NCI-H1417 treated with DMSO at 0.1 percent for 48 hours (cell line): ENCODE results near the gene ACP3.
"Not testable (repeated sequence)": the region's sequence is repeated elsewhere in the genome, so short reads cannot be mapped to it uniquely, and the experiment has no call there.

Experiments
- DNase-seq: peaks from one replicate; lab custom pipeline; 2025; lab: John Stamatoyannopoulos, UW

ACP3 gene, protein sequence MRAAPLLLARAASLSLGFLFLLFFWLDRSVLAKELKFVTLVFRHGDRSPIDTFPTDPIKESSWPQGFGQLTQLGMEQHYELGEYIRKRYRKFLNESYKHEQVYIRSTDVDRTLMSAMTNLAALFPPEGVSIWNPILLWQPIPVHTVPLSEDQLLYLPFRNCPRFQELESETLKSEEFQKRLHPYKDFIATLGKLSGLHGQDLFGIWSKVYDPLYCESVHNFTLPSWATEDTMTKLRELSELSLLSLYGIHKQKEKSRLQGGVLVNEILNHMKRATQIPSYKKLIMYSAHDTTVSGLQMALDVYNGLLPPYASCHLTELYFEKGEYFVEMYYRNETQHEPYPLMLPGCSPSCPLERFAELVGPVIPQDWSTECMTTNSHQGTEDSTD

GRCh38 chr3:132317229-132317948 is at the start of gene ACP3:
ACP3 (plus strand) TSS chr3:132317407; CDS start chr3:132317457, 50 bp downstream.
- DNase-seq = no peak

DNA sequence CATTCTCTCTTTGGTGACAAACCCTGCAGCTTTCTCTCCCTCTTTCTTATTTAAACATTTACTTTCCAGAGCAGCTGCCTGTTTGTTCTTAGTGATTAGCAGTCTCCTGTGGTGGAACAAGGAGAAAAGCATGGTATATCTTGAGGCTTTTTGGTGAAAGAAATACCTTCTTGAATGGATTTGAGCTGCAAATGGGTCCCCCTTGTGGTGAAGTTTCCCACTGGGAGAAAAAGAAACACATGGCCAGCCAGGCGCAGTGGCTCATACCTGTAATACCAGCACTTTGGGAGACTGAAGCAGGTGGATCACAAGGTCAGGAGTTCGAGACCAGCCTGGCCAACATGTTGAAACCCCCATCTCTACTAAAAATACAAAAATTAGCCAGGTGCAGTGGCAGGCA is 48.3 kb upstream of the ACP3 start:
- DNase-seq = no peak

DNA sequence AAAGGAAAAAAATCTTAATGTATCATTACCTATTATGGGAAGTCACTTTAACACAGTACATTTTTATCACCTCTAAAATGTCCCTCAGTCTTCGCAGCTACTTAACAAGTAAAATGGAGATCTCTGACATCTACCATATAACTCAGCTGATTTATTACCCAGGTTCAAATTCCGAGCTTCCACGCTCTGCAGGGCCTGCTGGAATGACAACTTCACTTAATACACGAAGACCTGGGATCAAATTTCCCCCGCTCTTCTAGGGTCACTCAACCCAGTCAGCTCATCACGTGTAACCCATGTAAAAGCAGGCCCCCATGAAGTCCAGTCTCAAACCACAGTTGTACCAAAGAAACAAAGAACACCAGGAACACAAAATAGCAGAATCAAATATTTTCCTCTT is 44.2 kb upstream of the ACP3 start:
- DNase-seq = no peak

DNA sequence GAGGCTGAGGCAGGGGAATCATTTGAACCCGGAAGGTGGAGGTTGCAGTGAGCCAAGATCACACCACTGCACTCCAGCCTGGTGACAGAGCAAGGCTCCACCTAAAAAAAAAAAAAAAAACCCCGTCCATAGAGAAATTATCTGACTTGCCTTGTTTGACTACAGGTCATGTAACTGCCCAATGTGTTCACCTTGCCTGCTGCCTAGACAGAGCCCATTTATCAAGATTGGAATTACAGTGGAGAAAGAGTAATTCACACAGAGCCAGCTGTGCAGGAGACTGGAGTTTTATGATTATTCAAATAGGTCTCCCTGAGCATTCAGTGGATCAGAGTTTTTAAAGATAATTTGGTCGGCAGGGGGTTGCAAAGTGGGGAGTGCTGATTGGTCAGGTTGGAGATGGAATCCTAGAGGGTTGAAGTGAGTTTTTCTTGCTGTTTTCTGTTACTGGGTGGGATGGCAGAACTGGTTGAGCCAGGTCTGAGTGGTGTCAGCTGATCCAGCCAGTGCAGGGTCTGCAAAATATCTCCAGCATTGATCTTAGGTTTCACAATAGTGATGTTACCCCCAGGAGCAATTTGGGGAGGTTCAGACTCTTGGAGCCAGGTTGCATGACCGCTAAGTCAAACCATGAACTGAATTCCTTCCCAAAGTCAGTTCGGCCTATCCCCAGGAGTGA is 40.8 kb upstream of the ACP3 start:
- no peak for DNase-seq

DNA sequence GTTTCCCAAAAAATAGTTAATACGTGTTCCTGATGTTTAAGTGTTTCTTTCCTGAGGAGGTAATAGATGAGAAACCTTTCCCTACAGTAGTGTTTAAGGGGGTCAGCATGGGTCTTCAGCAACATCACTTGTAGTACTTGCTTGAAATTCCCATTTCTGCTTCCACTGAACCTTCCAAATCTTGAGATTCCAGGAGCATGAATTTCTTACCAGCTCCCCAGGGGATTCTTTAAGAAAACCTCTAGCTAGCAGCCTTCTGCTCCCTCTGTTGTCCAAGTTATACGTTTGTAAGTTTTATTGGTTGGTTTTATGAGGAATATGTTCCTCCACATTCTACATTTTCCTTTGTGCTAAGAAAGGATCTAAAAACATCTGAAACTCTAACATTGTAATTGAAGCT is 38.2 kb upstream of the ACP3 start:
- no peak for DNase-seq

GRCh38 chr3:132283440-132283839 is 33.8 kb upstream of the ACP3 start:
- DNase-seq = no peak

- no peak for DNase-seq
These were observed 33.2 kb upstream of the ACP3 start for GRCh38 chr3:132283916-132284405.

DNA sequence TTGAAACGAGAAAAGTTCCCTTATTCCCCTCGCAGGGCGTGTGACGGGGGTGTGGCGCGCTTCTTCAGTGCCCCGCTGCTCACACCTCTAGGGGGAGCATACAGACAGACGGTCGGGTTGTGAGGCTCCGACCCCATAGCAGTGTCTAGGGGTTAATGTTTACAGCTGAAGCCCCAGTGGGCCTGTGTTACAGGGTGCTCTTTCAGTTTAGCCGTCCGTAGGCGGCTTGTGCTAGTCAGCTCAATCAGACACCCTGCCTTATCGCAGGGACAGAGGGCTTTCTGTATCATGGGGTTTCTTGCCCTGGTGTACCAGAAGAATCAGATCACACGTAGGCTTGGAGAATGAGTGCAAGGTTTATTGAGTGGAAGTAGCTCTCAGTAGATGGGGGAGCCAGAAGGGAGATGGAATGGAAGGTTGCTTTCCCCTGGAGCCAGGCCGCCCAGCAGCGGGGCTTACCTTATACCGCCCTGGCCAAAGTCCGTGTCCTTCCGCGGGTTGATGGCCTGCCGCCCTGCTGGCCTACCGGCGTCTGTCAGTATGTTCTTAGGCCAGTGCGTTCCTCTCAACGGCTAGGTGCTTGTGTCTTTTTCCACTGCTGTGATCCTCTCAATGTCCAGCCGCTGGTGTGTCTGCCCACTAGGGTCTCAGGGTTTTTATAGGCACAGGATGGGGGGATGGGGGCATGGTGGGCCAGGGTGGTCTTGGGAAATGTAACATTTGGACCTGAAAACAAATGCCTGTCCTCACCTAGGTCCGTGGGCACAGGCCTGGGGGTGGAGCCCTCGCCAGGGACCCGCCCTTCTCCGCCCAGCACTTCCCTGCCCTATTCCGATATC is 32.2 kb upstream of the ACP3 start:
- DNase-seq = no peak

DNA sequence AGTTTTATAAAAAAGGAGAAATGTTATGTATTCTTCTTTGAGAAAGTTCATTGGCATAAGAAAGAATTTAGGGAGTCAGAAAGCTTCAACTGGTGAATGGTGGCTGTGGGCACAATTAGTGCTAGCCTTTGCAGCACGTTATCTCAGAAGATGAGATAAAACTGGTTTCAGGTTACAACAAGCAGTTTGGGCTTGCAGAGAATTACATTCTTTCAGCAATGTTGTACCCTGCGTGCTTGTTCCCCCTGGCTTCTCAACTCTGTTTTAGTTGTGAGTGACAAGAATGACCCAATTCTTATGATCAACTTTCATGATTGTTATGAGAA is 31.6 kb upstream of the ACP3 start:
- no peak for DNase-seq

DNA sequence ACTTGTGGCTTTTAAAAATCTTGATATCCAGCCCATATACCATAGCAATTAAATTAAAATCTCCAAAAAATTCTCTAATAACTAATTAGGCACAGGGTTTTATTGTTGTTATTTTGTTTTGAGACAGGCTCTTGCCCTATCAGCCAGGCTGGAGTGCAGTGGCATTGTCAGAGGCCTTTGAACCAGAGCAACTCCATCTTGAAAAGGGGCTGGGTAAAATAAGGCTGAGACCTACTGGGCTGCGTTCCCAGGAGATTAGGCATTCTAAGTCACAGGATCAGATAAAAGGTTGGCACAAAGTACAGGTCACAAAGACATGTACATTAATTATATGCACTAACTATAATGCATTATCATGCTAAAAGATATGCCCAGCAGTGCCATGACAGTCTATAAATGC is 31.2 kb upstream of the ACP3 start:
- no peak for DNase-seq

GRCh38 chr3:132288357-132288756 is 28.9 kb upstream of the ACP3 start:
- no peak for DNase-seq

- DNase-seq = no peak
These were observed 27.9 kb upstream of the ACP3 start for GRCh38 chr3:132289316-132289715.

DNA sequence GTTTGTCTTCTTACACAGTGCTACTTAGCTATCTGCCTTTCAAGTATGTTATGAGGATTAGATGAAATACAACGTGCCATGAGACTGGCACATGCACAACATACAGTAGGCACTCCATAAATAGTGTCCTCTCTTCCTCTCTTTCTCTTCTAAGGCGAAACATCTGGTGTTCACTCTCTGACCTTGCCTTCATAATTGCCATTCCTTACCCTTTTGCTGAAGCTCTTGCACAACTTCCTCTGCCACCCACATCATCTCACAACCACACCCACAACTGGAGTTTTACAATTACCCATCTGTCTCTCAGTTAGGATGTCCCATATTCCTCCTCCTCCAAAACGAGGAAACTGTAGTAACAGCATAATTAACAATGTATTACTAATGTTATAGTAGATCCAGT is 26.4 kb upstream of the ACP3 start:
- no peak for DNase-seq

GRCh38 chr3:132292042-132292441 is 25.2 kb upstream of the ACP3 start:
- DNase-seq = no peak

- no peak for DNase-seq
These were observed 24.0 kb upstream of the ACP3 start for GRCh38 chr3:132293251-132293650.

DNA sequence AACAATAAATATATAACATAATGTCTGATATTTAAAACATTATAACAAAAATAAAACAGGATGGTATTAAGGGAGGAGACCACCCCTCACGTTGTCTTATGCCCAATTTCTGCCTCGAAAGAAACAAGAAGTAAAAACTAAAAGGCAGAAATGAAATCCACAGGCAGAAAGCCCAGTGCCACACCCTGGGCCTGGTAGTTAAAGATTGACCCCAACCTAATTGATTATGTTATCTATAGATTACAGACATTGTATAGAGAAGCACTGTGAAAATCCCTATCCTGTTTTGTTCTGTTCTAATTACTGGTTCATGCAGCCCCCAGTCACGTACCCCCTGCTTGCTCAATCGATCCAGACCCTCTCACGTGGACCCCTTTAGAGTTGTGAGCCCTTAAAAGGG is 22.3 kb upstream of the ACP3 start:
- DNase-seq = no peak

DNA sequence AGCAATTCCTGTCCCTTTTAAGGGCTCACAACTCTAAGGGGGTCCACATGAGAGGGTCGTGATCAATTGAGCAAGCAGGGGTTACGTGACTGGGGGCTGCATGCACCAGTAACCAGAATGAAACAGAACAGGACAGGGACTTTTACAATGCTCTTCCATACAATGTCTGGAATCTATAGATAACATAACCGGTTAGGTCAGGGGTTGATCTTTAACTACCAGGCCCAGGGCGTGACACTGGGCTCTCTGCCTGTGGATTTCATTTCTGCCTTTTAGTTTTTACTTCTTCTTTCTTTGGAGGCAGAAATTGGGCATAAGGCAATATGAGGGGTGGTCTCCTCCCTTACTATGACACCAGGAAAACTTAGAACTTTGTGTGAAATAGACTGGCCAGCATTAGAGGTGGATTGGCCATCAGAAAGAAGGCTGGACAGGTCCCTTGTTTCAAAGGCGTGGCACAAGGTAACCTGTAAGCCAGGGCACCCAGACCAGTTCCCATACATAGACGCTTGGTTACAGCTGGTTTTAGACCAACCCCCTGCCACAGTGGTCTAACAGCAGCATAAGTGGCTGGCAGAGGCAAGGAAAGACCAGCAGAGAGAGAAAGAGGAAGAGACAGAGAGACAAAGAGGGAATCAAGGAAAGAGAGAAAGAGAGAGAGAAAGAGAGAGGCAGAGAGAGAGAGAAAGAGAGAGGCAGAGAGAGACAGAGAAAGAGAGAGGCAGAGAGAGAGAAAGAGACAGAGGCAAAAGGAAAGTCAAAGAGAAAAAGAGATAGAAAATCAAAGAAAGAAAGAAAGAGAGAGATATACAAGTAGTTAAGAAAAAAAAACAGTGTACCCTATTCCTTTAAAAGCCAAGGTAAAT is 13.6 kb upstream of the ACP3 start:
- not testable (repeated sequence) for DNase-seq

DNA sequence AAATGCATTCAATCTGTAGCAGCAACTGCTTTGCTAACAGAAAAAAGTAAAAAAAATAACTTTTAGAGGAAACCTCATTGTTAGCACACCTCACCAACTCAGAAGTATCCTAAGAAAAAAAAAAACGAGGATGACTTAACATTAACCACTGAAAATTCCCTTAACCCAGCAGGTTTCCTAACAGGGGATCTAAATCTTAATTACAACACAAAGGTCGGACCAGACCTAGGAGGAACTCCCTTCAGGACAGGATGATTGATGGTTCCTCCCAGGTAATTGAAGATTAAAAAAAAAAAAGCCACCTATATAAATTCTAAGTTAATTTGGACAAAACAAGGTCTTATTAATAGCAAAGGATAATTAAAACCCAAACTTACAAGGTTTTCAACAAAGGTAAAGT is 12.9 kb upstream of the ACP3 start:
- not testable (repeated sequence) for DNase-seq

DNA sequence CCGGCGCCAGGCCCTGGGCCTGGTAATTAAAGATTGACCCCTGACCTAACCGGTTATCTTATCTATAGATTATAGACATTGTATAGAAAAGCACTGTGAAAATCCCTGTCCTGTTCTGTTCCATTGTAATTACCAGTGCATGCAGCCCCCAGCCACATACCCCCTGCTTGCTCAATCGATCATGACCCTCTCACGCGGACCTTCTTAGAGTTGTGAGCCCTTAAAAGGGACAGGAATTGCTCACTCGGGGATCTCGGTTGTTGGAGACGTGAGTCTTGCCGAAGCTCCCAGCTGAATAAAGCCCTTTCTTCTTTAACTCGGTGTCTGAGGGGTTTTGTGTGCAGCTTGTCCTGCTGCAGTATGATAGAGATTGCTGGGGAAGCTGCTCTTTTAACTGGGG is 7.2 kb upstream of the ACP3 start:
- DNase-seq = not testable (repeated sequence)

- no peak for DNase-seq
These were observed 5.9 kb upstream of the ACP3 start for GRCh38 chr3:132311316-132311715.

DNA sequence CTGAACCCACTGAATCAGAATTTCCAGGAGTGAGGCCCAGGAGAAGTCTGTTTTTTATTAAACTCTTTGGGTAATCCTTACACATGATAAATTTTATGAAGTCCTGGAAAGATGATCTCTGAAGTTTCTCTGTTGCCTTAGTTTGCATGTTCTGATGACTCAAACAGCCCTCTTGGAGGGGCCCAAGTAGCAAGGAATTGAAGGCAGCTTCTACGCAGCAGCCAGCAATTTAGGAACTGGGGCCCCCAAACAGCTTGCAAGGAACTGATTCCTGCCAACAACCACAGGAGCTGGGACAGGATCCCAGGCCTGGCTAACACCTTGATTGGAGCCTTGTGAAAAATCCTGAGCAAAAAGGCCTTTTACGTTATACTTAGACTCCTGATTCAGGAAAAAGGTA is 5.4 kb upstream of the ACP3 start:
- DNase-seq = no peak
